ENCODE data around the gene NHSL1. TPM values are rescaled to one million over a fixed set of nuclear protein-coding genes. Genes with fewer than 3 reads are reported as not detected.

The NHSL1 gene
- total and polyA plus RNA-seq, 2 donors (not counting 3 experiments of a cell fraction or from before 2014, with no cell fraction given) = 24.8 to 55.0 TPM

DNA sequence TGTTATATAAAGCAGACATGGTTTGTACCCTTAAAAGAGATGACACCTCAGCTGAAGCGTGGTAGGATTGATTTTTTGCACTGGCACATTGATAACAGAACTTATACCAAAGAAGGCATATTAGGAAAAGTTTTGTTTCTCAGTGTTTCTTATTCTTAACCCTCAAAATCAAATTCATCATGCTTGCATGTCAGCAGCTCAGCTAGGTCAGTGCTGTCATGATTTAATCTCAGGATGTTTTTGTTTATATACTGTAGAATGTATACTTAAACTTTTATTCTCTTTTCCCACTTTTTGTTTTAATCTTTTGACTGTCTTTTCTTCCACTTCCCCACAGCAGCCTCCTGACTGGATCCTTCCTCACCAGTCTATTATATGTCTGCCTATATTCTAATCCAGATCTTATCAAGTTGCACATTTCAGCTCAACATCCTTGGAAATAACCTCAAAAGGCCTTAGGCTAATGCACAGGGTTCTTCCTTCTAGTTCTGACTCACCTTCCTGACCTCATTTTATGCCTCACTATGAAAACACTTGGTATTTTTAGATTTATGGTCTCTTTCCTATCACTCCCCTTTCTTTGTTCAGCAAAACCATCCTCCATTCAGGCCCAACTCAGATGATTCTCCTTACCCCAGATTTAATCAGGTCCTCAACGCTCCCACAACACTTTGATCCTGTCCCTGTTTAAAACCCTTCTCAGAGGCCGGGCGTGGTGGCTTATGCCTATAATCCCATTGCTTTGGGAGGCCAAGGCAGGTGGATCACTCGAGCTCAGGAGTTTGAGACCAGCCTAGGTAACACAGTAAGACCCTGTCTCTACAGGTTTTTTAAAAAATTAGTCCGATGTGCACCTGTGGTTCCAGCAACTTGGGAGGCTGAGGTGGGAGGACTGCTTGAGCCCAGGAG lies 88.1 kb downstream of the NHSL1 start:
- H2AFZ ChIP-seq (ENCODE audit: low read depth, low read length) = no peak overlapping the region
- peaks cover 2% of the 10 kb centered on the region for H3K79me2 ChIP-seq (ENCODE audit: control insufficient read depth, insufficient read depth, low read length)
- peak; percentile 95 for FAIRE-seq
- no peaks in the 10 kb centered on the region for H3K9me1 ChIP-seq (replicated peaks; ENCODE audit: control insufficient read depth, extremely low read depth, insufficient read depth, low read length)
- dilution Hi-C loops (cut with MboI; ENCODE audit: extremely low pct_ligation_motif_present, low sequenced_read_pairs) = no loop called here
- POLR2A ChIA-PET = no interaction called here
- intact Hi-C loops (cut with micrococcal nuclease) = loop anchor here (5.0 kb wide), 2 partner anchors 361 to 576 kb away; partner anchors contain the start of genes CCDC28A and REPS1
- H3K9me3 ChIP-seq (replicated peaks; ENCODE audit: control insufficient read depth, insufficient read depth, low read length) = no peaks in the 10 kb centered on the region
- H3K4me2 ChIP-seq (ENCODE audit: insufficient read depth, low read length) = peak overlapping the region; percentile 54
- H3K9ac ChIP-seq (replicated peaks; ENCODE audit: extremely low read depth, insufficient read depth, low read length) = peak overlapping the region; percentile 82
- CTCF ChIA-PET = interaction anchor here (1.3 to 1.4 kb wide), 2 partner anchors 18 to 44 kb away, joined by 3 read pairs; no protein-coding TSS in a partner anchor
- no peak overlapping the region for H3K4me3 ChIP-seq (replicated peaks in 1 of 3; ENCODE audit: insufficient read depth in 1 of 3, low read depth in 1 of 3, low read length in 3 of 3)
- no peaks in the 10 kb centered on the region for H4K20me1 ChIP-seq (replicated peaks; ENCODE audit: control insufficient read depth, extremely low read depth, insufficient read depth, low read length)
- peaks cover 12 to 20% of the 10 kb centered on the region in 2 experiments for H3K36me3 ChIP-seq (ENCODE audit: control insufficient read depth in 2 of 2, extremely low read depth in 1 of 2, insufficient read depth in 2 of 2, low read length in 2 of 2)
- TF ChIP-seq, protein P1, sequence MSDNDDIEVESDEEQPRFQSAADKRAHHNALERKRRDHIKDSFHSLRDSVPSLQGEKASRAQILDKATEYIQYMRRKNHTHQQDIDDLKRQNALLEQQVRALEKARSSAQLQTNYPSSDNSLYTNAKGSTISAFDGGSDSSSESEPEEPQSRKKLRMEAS (IDR thresholded peaks at IDR 0.05; ENCODE audit: insufficient read depth, insufficient read length) = no peak
- TF ChIP-seq EZH2 (IDR thresholded peaks at IDR 0.05; ENCODE audit: borderline replicate concordance, low read depth, low read length, severe bottlenecking) (no peak), GATA2 (IDR thresholded peaks at IDR 0.05; ENCODE audit: insufficient read depth, insufficient read length, low read depth, low read length) (peak; percentile 99), JUN (IDR thresholded peaks at IDR 0.05; ENCODE audit: borderline replicate concordance, insufficient read depth, insufficient read length, low read depth) (peak; percentile 98), MYC (IDR thresholded peaks at IDR 0.05; ENCODE audit: low read depth, low read length) (no peak), POLR2A (IDR thresholded peaks at IDR 0.05; ENCODE audit: low read depth, low read length) (peak; percentile 68), FOS (IDR thresholded peaks at IDR 0.05; ENCODE audit: borderline replicate concordance, insufficient read depth, low read length) (peak; percentile 94), POLR2AphosphoS5 (IDR thresholded peaks at IDR 0.05; ENCODE audit: insufficient read depth, low read depth, low read length) (peak; percentile 93)
- TF ChIP-seq, protein P2, sequence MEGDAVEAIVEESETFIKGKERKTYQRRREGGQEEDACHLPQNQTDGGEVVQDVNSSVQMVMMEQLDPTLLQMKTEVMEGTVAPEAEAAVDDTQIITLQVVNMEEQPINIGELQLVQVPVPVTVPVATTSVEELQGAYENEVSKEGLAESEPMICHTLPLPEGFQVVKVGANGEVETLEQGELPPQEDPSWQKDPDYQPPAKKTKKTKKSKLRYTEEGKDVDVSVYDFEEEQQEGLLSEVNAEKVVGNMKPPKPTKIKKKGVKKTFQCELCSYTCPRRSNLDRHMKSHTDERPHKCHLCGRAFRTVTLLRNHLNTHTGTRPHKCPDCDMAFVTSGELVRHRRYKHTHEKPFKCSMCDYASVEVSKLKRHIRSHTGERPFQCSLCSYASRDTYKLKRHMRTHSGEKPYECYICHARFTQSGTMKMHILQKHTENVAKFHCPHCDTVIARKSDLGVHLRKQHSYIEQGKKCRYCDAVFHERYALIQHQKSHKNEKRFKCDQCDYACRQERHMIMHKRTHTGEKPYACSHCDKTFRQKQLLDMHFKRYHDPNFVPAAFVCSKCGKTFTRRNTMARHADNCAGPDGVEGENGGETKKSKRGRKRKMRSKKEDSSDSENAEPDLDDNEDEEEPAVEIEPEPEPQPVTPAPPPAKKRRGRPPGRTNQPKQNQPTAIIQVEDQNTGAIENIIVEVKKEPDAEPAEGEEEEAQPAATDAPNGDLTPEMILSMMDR (IDR thresholded peaks at IDR 0.05; ENCODE audit: extremely low read depth in 1 of 2, insufficient read depth in 1 of 2, low read depth in 1 of 2, low read length in 2 of 2) = no peak
- H3K27me3 ChIP-seq (ENCODE audit: control insufficient read depth in 2 of 2, insufficient read depth in 2 of 2, low read length in 2 of 2) = no peaks in the 10 kb centered on the region
- peak overlapping the region; percentile 98 for H3K27ac ChIP-seq (ENCODE audit: insufficient read depth, low read depth, low read length)
- TSS peak; percentile 59 for BruUV-seq (replicated peaks)
- H3K4me1 ChIP-seq (ENCODE audit: control insufficient read depth, extremely low read depth, insufficient read depth, low read length) = peaks cover 26% of the 10 kb centered on the region
- DNase-seq (ENCODE audit: low read depth, low spot score) = peak; percentile 91

Data from endothelial cell of umbilical vein (primary cell).